ENCODE results near the gene UCN3. TPM values are rescaled to one million over a fixed set of nuclear protein-coding genes. Genes with fewer than 3 reads are reported as not detected.
A peak's percentile ranks its signal among the peaks of the same experiment; 100 is the strongest.

The UCN3 gene
- polyA plus RNA-seq, 2 of the 4 experiments (the other 2 are of a cell fraction), result not detected

- no peak overlapping the region for H3K4me2 ChIP-seq
- no peak overlapping the region for H3K27ac ChIP-seq
- ChIA-PET CTCF (interaction anchor here (0.9 to 1.0 kb wide), 3 partner anchors 18 to 506 kb away, joined by 3 read pairs; no protein-coding TSS in a partner anchor), POLR2A (no interaction called here)
- no peak for TF ChIP-seq CBX8 (IDR thresholded peaks at IDR 0.05)
- no peak for TF ChIP-seq CTCF (IDR thresholded peaks at IDR 0.05)
- TF ChIP-seq GATA3 (IDR thresholded peaks at IDR 0.05; ENCODE audit: borderline replicate concordance), result no peak
- FAIRE-seq (no peak), DNase-seq (ENCODE audit: low read depth in 1 of 2, low spot score in 1 of 2) (no peak), ATAC-seq (no peak)
- H3K9me3 ChIP-seq, result no peaks in the 10 kb centered on the region
- no peak overlapping the region for H3K4me3 ChIP-seq
- WGBS (ENCODE audit: missing lambda C conversion rate), result 91% methylated on average over 6 of the region's 6 CpGs
- H3K4me1 ChIP-seq, result peaks cover 13% of the 10 kb centered on the region
Observed at GRCh38 chr10:5355594-5356301, 9.0 kb upstream of the UCN3 start.

GRCh38 chr10:5356302-5356763, 8.4 kb upstream of the UCN3 start:
- POLR2A ChIA-PET, result no interaction called here
- peaks cover 16% of the 10 kb centered on the region for H3K4me1 ChIP-seq
- peak; percentile 36 for FAIRE-seq
- CTCF ChIA-PET, result interaction anchor here (0.9 to 1.0 kb wide), 2 partner anchors 19 to 506 kb away, joined by 3 read pairs; no protein-coding TSS in a partner anchor
- no peak overlapping the region for H3K27ac ChIP-seq
- no peak for ATAC-seq
- no peak for DNase-seq (ENCODE audit: low read depth in 1 of 2, low spot score in 1 of 2)
- 75% methylated on average over 4 of the region's 4 CpGs for WGBS (ENCODE audit: missing lambda C conversion rate)
- TF ChIP-seq E2F6 (IDR thresholded peaks at IDR 0.05; ENCODE audit: borderline replicate concordance, low read depth) (no peak), EHF (CRISPR knock-in tag; IDR thresholded peaks at IDR 0.05) (no peak), CHD4 (IDR thresholded peaks at IDR 0.05; ENCODE audit: borderline replicate concordance) (no peak), CHD2 (IDR thresholded peaks at IDR 0.05; ENCODE audit: low read length, partially characterized antibody) (no peak), NR3C1 (IDR thresholded peaks at IDR 0.05) (no peak), HMGXB4 (CRISPR knock-in tag; IDR thresholded peaks at IDR 0.05; ENCODE audit: borderline replicate concordance) (no peak), NPAS2 (CRISPR knock-in tag; IDR thresholded peaks at IDR 0.05; ENCODE audit: borderline replicate concordance) (no peak), CEBPB (IDR thresholded peaks at IDR 0.05) (no peak), HOXA7 (CRISPR knock-in tag; IDR thresholded peaks at IDR 0.05) (no peak), HEYL (CRISPR knock-in tag; IDR thresholded peaks at IDR 0.05) (no peak), KDM5A (IDR thresholded peaks at IDR 0.05) (no peak), SREBF2 (IDR thresholded peaks at IDR 0.05) (no peak), ESRRA (IDR thresholded peaks at IDR 0.05; ENCODE audit: borderline replicate concordance, low read length) (no peak), CBX8 (IDR thresholded peaks at IDR 0.05) (no peak), HOXB5 (CRISPR knock-in tag; IDR thresholded peaks at IDR 0.05) (no peak), ZFP36 (IDR thresholded peaks at IDR 0.05; ENCODE audit: borderline replicate concordance, partially characterized antibody) (no peak), PBX3 (IDR thresholded peaks at IDR 0.05) (no peak), BCL3 (IDR thresholded peaks at IDR 0.05) (no peak), ZSCAN20 (CRISPR knock-in tag; IDR thresholded peaks at IDR 0.05) (no peak), ZNF302 (CRISPR knock-in tag; IDR thresholded peaks at IDR 0.05) (no peak)
- no peak overlapping the region for H3K4me3 ChIP-seq
- no peaks in the 10 kb centered on the region for H3K9me3 ChIP-seq
- H3K4me2 ChIP-seq, result no peak overlapping the region
